ENCODE data around the gene MANSC1.

Gene MANSC1

GRCh38 chr12:12349711-12350665, at the start of gene MANSC1:
Gene MANSC1, minus strand, starts transcription at chr12:12350242. Its CDS starts 6,928 bp downstream, at chr12:12343314.
- H3K4me3 Mint-ChIP-seq = peak within 1 kb of the TSS; percentile 50
- DNase-seq (ENCODE audit: low spot score in 2 of 2) = peak; percentile 9 to 59
- no peaks in the 10 kb centered on the region for H3K9me3 Mint-ChIP-seq
- no peaks in the 10 kb centered on the region for H3K36me3 Mint-ChIP-seq
- peaks cover 12% of the 10 kb centered on the region for H3K4me1 Mint-ChIP-seq
- no peak within 1 kb of the TSS for H3K27ac Mint-ChIP-seq
- peak; percentile 78 for ATAC-seq

- no peak overlapping the region for H3K4me3 Mint-ChIP-seq
- no peaks in the 10 kb centered on the region for H3K36me3 Mint-ChIP-seq
- peaks cover 47% of the 10 kb centered on the region for H3K4me1 Mint-ChIP-seq
- no peak for DNase-seq (ENCODE audit: low spot score in 2 of 2)
- H3K27ac Mint-ChIP-seq = no peak overlapping the region
- no peak for ATAC-seq
- no peaks in the 10 kb centered on the region for H3K9me3 Mint-ChIP-seq
Measured at GRCh38 chr12:12399161-12399560, 49.1 kb upstream of the MANSC1 start.

DNA sequence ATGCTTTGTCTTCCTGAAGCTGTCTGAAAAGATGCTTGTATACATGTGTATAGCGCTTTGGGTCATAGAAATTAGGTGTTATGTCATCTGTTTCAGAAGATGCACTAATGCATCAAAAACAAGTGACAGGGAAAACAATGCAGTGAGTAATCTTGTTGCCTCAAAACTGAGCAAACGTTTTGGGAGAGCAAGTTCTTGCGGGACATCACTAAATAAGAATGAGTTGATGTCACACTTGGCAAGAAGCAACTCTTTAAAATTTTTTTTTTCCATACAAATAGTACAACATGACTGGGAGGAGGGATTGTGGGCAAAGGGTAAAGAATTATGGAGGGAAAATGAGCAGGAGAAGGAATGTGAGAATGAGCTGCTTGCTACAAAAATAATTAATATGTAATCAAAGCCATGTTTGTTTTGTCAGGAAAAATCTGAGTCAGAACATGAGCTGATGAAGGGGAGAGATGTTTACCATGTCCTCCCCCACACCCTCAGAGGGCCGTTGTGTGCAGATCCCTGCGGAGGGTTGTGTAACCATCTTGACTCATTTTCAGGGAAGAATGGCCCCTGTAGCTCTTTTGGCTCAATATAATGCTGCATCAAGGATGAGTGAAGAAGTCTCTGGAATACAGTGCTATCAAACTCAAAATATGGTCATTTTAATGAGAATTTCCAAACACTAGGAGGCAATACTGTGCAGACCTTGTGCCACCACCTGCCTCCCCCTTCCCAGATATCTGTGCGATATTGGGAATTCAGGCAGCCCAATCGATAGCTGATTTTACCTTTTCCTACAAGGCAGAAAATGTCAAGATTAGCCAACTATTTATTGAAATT, 48.2 kb upstream of the MANSC1 start:
- no peak for DNase-seq (ENCODE audit: low spot score in 2 of 2)
- no peak for ATAC-seq
- H3K4me1 Mint-ChIP-seq = peaks cover 47% of the 10 kb centered on the region
- H3K9me3 Mint-ChIP-seq = no peaks in the 10 kb centered on the region
- H3K27ac Mint-ChIP-seq = peak overlapping the region; percentile 35
- H3K4me3 Mint-ChIP-seq = no peak overlapping the region
- no peaks in the 10 kb centered on the region for H3K36me3 Mint-ChIP-seq

DNA sequence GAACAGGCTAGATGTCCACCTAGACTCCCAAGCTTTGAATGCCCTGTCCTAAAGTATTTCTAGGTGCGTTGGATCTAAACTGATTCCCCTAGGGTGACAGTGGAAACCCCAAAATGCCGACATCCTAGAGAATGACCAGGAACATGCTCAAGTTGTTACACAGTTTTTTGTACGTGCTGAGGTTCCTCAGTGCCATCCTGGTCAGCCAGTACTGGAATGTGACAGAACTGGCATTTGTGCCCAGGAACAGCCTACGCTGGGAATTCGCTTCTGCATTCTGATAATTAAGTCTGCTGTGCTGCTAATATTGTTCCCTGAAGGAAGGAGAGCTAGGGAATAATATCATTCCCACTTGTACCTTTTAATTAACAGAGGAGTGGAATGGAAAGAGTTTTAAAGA, 47.1 kb upstream of the MANSC1 start:
- peaks cover 2% of the 10 kb centered on the region for H3K36me3 Mint-ChIP-seq
- H3K27ac Mint-ChIP-seq = no peak overlapping the region
- DNase-seq (ENCODE audit: low spot score in 2 of 2) (no peak), ATAC-seq (no peak)
- no peaks in the 10 kb centered on the region for H3K9me3 Mint-ChIP-seq
- peaks cover 47% of the 10 kb centered on the region for H3K4me1 Mint-ChIP-seq
- no peak overlapping the region for H3K4me3 Mint-ChIP-seq

- no peaks in the 10 kb centered on the region for H3K9me3 Mint-ChIP-seq
- ATAC-seq = no peak
- DNase-seq (ENCODE audit: low spot score in 2 of 2) = no peak
- H3K4me1 Mint-ChIP-seq = peaks cover 47% of the 10 kb centered on the region
- peaks cover 6% of the 10 kb centered on the region for H3K36me3 Mint-ChIP-seq
- no peak overlapping the region for H3K27ac Mint-ChIP-seq
- H3K4me3 Mint-ChIP-seq = no peak overlapping the region
Measured at GRCh38 chr12:12396694-12397093, 46.7 kb upstream of the MANSC1 start.

GRCh38 chr12:12393171-12393570, 43.1 kb upstream of the MANSC1 start:
- no peak overlapping the region for H3K4me3 Mint-ChIP-seq
- peaks cover 12% of the 10 kb centered on the region for H3K36me3 Mint-ChIP-seq
- H3K9me3 Mint-ChIP-seq = no peaks in the 10 kb centered on the region
- H3K4me1 Mint-ChIP-seq = peaks cover 32% of the 10 kb centered on the region
- H3K27ac Mint-ChIP-seq = no peak overlapping the region
- ATAC-seq (no peak), DNase-seq (ENCODE audit: low spot score in 2 of 2) (no peak)

DNA sequence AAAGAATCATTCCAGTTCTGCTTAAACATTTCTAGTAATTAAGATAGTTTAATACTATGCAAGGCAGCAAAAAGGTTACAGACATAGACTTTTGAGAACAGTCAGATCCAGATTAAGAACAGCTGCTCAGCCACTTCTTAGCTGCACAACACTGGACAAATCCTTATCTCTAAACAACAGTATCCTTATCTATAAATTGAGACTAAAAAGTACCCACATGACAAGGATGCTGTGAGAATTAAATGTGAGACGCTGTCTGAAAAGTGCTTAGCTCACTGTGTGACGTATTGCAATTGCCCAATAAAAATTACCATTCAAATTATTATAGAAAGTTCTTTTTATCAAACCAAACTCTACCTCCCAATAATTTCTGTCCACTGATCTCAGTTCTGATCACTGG, 42.4 kb upstream of the MANSC1 start:
- Mint-ChIP-seq H3K9me3 (no peaks in the 10 kb centered on the region), H3K27ac (no peak overlapping the region), H3K4me3 (no peak overlapping the region), H3K4me1 (peaks cover 33% of the 10 kb centered on the region), H3K36me3 (peaks cover 12% of the 10 kb centered on the region)
- ATAC-seq (no peak), DNase-seq (ENCODE audit: low spot score in 2 of 2) (no peak)

- ATAC-seq = no peak
- Mint-ChIP-seq H3K4me1 (peaks cover 37% of the 10 kb centered on the region), H3K27ac (peak overlapping the region; percentile 68), H3K36me3 (peaks cover 30% of the 10 kb centered on the region), H3K9me3 (no peaks in the 10 kb centered on the region), H3K4me3 (peak overlapping the region; percentile 25)
- DNase-seq (ENCODE audit: low spot score in 2 of 2) = no peak
Measured at GRCh38 chr12:12387501-12387900, 37.5 kb upstream of the MANSC1 start.

DNA sequence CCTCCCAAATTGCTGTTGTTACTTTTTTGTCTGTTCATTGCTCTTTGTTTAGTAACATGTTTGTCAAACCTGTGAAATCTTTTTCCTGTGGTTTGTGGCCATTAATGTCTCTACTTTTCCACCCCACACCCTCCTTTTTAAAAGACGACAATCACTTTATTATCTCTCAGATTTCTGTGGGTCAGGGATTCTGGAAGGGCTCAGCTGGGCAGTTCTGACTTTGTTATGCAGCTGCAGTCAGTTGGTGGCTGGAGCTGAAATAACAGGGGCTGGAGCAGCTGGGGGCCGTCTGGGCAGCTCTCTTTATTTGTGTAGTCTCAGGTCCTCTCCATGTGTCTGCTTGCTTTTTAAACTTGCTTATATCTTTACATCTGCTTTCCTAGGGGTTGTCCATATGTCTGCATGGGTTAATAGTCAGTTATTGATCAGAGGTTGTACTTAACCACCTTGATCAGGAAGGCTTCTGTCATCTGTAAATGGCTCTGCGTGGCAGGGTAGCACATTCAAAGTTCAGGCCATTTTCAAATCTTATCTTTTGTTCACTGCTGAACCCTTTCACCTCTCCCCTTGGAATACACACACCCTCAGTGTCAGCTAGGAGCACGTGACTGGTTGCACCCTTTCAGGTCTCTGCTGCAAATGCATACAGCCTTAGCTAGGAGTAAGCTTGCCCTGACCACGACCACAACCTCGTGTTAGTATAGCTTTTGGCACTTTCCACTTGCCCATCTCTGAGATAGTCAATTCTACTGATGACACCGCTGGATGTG, 34.7 kb upstream of the MANSC1 start:
- H3K4me3 Mint-ChIP-seq = peak overlapping the region; percentile 70
- DNase-seq (ENCODE audit: low spot score in 2 of 2) = peak in 1 of 2 donors; percentile 81
- peaks cover 3% of the 10 kb centered on the region for H3K9me3 Mint-ChIP-seq
- H3K4me1 Mint-ChIP-seq = peaks cover 48% of the 10 kb centered on the region
- H3K36me3 Mint-ChIP-seq = peaks cover 26% of the 10 kb centered on the region
- ATAC-seq = peak; percentile 96
- peak overlapping the region; percentile 96 for H3K27ac Mint-ChIP-seq

DNA sequence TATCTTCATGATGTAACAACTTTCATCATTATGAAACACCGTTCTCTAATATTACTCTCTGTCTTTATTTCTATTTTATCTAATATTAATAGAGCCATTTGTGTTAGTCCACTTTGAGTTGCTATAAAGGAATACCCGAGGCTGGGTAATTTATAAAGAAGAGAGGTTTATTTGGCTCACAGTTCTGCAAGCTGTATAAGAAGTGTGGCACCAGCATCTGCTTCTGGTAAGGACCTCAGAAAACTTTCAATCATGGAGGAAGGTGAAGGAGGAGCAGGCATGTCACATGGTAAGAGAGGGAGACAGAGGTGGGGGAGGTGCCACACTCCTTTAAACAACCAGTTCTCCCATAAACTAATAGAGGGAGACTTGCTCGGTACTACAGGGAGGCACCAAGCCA, 31.9 kb upstream of the MANSC1 start:
- DNase-seq (ENCODE audit: low spot score in 2 of 2) (no peak), ATAC-seq (no peak)
- peaks cover 55% of the 10 kb centered on the region for H3K4me1 Mint-ChIP-seq
- H3K36me3 Mint-ChIP-seq = peaks cover 30% of the 10 kb centered on the region
- H3K4me3 Mint-ChIP-seq = no peak overlapping the region
- H3K27ac Mint-ChIP-seq = no peak overlapping the region
- peaks cover 3% of the 10 kb centered on the region for H3K9me3 Mint-ChIP-seq

DNA sequence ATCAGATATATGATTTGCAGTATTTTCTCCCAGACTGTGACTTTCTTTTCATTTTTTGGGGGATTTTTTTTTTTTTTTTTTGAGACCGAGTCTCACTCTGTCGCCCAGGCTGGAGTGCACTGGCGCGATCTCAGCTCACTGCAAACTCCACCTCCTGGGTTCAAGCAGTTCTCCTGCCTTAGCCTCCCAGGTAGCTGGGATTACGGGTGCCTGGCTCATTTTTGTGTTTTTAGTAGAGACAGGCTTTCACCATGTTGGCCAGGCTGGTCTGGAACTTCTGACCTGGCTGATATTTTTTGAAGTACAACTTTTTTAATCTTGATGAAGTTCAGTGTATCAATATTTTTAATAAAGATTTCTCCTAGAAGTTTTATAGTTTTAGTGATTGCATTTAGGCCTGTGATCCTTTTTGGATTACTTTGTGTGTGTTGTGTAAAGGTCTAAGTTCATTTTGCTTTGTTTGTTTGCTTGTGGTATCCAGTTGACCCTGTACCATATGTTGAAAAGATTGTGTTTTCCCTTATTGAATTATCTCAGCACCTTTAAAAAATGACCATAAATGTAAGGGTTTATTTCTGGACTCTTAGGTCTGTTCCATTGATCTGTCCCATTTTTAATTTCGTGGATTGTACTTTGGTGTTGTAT, 31.0 kb upstream of the MANSC1 start:
- ATAC-seq = no peak
- Mint-ChIP-seq H3K36me3 (peaks cover 38% of the 10 kb centered on the region), H3K4me1 (peaks cover 61% of the 10 kb centered on the region), H3K27ac (peak overlapping the region; percentile 94), H3K9me3 (peaks cover 3% of the 10 kb centered on the region), H3K4me3 (no peak overlapping the region)
- no peak for DNase-seq (ENCODE audit: low spot score in 2 of 2)

DNA sequence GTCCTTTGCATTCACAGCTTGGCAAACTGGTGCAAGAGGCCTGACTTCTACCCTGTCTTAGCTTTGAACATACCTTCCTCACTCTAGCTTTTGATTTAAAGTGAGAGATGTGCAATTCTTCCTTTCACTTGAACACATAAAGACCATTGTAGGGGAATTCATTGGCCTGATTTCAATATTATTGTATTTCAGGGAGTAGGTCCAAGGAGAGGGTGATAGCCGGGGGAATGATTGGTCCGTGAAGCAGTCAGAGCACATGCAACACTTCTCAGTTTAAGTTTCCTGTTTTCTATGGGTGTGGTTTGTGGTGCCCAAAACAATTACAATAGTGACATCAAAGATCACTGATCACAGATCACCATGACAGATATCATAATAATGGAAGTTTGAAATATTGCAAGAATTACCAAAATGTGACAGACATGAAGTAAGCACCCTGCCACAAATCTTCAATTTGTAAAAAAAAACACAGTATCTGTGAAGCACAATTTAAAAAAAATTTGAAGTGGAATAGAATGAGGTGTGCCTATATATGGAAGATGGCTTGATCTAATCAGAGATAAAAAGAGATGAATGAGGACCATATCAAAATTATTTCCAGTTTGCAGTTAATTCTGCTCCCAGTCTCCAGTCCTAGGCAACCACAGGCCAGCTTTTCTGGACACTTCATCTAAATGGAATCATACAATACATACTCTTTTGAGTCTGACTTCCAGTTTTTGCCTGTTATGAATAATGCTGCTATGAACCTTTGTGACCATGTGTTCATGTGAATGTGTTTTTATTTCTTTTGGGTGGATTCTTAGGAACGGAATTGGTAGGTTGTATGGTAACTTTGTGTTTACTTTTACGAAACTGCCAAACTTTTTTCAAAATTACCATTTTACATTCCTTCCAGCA, 30.0 kb upstream of the MANSC1 start:
- Mint-ChIP-seq H3K36me3 (peaks cover 47% of the 10 kb centered on the region), H3K9me3 (peaks cover 3% of the 10 kb centered on the region), H3K4me1 (peaks cover 58% of the 10 kb centered on the region), H3K4me3 (peak overlapping the region; percentile 49), H3K27ac (peak overlapping the region; percentile 94)
- DNase-seq (ENCODE audit: low spot score in 2 of 2) (no peak), ATAC-seq (peak; percentile 87)

- DNase-seq (ENCODE audit: low spot score in 2 of 2) = no peak
- H3K4me3 Mint-ChIP-seq = no peak overlapping the region
- peaks cover 3% of the 10 kb centered on the region for H3K9me3 Mint-ChIP-seq
- H3K36me3 Mint-ChIP-seq = peaks cover 41% of the 10 kb centered on the region
- H3K27ac Mint-ChIP-seq = peak overlapping the region; percentile 73
- no peak for ATAC-seq
- H3K4me1 Mint-ChIP-seq = peaks cover 43% of the 10 kb centered on the region
Measured at GRCh38 chr12:12378616-12379015, 28.6 kb upstream of the MANSC1 start.

All from stimulated activated effector memory CD8-positive, alpha-beta T cell treated with anti-CD3 and anti-CD28 coated beads, Interleukin-12 subunit alpha, Interleukin-12 subunit beta, amount 100 ng/mL, for 72 hours (primary cell).